GM12892 (cell line): ENCODE data around the gene ARG2.

Experiments used
- POLR2A ChIP-seq: IDR thresholded peaks from 2 replicates; pipeline ENCODE4 v1.6.1; 2011; ENCODE audit warnings: low read depth, low read length, control low read depth
- POLR2AphosphoS5 ChIP-seq: IDR thresholded peaks from 2 replicates; pipeline ENCODE4 v1.6.1; 2011; ENCODE audit warnings: low read depth, low read length, control low read depth

DNA sequence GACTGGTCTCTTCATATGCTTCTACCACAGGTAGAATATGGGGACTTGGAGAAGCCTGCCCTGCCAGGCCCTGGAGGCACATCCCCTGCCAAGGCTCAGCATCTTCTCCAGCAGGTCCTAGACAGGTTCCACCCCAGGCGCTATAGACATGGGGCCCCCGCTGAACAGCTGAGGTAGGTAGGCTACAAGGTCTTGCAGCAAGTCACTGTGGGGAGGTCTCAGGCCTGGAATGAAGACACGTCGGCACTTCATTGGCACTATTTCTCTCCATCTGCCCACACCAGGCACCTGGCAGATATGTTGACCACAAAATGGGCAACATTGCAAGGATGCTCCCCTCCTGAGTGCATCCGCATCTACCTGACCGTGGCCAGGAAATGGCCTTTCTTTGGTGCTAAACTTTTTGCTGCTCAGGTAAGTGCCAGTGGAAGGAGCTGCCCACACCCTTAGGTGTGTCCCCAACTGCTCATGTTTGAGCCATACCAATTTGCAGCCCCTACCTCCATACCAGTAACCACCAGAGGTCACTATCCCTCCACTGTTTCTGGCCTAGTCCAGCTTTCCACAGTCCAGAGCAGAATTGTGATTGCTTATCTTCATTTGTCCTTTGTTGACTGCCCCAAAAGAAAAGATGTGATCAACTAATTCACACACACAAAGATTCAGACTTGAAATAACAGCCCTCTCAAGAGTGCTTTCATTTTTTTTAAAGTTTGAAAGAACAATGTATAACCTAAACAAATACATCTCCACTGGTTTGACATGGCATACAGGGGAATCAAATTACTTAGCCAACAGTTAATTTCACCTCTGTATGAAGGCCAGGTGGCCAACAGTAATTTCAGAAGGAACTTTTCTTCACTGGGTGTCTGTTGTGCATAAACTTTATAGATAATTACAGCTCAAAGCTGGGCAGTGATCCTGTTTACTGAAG, 35.7 kb upstream of the ARG2 start:
- TF ChIP-seq POLR2A (no peak), POLR2AphosphoS5 (no peak)
